ENCODE data around the gene SPPL3.

GRCh38 chr12:120801146-120801545, 103.0 kb downstream of the SPPL3 start:
- TF ChIP-seq CTCF (IDR thresholded peaks at IDR 0.05) (no peak), POLR2A (IDR thresholded peaks at IDR 0.05) (no peak)
